GM21390 (cell line): Measurements from ENCODE around the gene AHRR.

ENCODE experiments used
- ATAC-seq: cut with Tn5 transposase; IDR thresholded peaks from one replicate; pipeline ENCODE4 v1.9.1; 2021; ENCODE audit not compliant: unreplicated experiment

The AHRR gene

DNA sequence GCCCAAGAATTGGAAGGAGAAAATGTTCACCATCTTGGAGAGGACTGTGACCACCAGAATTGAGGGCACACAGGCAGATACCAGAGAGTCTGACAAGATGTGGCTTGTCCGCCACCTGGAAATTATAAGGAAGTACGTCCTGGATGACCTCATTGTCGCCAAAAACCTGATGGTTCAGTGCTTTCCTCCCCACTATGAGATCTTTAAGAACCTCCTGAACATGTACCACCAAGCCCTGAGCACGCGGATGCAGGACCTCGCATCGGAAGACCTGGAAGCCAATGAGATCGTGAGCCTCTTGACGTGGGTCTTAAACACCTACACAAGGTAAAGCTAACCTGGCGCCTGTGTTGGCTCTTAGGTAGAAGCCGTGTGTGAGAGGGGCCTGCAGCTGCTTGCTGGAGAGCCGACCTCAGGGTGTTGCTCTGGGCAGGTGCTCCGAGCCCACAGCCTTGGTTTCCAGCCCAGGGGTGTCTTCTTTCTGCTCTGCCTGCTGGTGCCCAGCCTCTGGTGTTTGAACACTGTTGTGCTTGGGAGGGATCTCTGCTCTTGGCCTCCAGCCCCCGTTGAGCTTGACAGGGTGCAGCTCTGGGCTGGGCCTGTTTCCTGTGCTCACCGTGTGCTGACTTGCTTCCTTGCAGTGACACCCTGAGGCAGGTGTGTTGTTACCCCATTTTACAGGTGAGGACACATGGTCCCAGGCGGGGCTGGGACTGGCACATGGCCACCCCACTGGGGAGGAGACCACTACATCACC is 132.4 kb downstream of the AHRR start:
- ATAC-seq, result no peak

DNA sequence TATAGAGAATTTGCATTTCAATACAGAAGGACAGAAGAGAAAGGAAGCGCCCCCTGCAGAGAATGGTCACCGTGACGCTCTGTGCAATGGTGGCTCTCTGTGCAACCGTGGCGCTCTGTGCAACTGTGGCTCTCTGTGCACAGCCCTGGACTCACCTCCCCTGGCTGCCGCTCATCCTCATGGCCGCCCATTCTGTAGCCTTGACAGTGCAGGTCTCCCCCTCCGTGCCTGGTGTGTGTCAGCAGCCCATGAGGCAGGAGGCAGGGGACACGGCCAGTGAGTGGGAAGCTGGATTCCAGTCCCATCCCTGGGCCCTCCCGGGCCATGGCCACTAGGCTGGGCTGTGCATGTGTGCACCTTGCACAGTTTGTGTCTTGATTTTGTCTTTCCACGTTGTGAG is 133.4 kb downstream of the AHRR start:
- no peak for ATAC-seq

DNA sequence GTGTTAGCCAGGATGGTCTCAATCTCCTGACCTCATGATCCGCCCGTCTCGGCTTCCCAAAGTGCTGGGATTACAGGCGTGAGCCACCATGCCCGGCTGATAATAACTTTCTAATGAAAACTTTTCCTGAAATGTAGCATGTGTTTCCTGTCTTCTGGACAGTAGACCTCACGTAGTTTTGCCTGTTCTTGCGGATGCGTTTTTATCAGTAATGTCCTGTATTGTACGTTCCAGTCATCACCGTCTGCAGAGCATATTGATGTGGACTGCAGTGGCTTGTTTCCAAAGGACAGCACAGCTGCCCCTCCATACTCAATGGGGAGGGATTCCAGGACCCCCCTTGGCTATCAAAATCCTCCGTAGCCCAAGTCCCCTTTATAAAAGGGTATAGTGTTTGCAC is 134.3 kb downstream of the AHRR start:
- ATAC-seq, result no peak

DNA sequence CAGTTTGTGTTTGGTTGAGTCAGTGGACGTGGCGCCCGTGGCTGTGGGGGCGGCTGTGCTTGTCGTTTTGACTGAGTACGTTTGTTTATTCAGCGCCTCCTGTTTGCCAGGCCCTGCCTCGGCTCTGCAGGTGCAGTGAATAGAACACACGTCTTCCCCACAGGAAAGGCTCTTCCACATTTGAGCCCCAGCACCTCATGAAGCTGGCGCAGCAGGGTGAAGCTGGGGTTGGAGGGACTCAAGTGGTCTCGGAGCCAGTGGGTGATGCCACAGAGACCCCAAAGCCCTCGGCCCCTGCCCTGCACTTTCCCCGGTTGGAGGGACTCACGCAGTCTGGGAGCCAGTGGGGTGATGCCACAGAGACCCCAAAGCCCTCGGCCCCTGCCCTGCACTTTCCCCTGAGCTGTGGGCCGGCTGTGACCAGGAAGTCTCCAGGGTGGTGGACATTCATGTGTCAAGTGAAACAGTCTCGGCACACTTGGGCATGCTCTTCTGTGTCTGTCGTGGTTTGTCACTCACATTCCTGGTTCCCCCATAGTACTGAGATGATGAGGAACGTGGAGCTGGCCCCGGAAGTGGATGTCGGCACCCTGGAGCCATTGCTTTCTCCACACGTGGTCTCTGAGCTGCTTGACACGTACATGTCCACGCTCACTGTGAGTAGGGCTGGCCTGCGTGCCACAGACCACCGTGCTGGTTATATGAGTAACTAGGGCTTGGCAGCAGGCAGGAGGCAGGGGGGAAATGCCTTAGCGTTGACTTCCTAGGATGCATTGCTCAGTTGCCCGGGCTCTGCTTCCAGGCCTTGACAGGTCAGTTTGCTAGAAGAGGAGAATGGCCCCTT is 135.1 kb downstream of the AHRR start:
- ATAC-seq, result no peak

DNA sequence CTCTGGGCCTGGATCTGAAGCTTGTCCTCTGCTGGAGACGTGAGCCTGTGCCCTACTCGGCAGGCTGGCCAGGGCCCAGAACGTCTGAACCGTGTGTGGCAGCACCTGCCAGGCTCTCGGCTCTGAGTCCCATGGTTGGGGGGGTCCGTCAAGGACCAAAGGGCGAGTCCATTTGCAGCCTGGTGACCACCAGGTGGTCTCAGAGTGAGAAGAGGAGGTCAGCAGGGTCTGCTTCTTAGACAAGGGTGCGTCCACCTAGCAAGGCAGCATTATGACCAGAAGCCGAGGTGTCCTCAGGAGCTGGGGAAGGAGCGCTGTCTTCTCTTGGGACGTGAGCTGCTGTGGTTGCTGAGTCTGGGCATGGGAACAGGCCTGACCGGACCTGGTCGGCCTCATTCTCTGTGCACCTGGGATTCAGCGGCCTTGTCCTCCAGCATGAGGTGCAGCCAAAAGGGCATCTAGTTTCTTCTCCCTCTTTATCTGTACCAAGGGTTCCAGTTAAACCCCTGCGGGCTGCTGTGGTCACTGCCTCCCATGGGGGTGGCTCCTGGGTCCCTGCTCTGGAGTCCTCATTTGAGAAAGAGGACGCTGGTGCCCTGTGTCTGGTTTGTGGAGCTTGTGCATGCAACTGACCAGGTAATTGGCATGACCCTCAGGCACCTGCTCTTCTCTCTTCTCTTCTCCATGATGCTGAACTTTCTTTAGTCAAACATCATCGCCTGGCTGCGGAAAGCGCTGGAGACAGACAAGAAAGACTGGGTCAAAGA is 135.9 kb downstream of the AHRR start:
- ATAC-seq, result no peak

DNA sequence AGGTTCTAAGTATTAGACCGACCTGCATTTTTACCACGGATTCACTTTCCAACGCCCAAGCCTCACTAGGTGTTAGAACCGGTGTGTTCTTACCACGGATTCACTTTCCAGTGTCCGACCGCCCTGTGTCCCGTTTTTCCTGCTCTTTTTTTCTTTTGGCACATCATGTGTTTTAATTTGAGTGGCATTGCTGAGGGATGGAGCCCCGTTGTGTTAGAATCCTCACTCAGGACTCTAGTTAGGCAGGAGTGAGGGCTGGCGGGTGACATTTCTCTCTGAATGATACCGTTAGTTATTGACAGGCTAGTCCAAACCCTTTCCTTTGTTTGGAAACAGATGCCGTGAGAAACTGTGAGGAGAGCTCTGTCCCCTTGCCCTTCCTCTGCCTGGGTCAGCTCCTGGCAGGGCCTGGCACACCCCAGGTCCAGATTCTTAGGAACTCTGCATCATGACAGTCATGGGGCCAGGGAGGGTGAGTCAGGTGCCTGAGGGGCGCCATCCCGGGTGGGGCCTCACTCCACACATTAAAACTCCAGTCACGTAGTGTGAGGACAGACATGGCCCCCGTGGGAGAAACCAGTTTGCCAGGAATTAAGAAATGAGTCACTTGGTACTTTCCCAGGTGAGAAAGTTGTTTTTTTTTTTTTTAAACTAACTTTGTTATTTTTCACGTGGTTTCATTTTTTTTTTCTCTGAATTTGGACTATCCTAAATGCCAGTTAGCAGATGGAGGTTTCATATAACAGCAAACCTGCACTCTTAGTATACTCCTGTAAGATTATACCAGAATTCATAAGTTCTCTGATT is 137.2 kb downstream of the AHRR start:
- peak; percentile 61 for ATAC-seq

DNA sequence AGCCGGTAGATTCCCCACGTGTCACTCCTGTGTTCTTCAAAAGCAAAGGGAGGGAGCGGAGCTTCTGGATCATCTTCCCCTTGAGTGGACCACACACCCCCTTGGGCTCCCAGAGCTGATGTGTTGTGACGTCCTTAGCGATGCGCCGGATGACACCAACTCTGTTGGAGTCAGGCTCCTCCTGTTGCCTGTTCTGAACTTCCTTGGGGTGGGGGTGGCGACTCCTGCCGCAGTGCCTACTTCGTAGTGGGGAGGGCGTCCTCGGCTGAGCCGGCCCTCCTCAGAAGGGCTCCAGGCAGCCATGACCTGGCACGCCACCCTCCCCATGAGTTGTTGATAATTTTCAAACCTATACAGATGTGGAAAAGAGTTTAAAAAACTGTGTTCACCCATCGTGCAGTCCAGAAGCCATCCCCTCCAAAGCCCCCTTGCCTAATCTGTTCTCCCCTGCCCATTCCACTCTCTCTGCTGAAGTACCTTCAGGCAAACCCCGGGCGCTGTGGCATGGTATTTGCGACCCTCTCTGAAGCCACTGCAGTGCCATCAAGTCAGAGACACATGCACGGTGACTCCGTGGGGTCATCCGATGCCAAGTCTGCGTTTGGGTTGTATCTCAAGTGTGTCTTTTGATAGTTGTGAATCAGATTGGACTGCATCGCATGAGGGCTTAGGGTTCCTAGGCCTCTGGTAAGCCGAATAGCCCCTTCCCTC is 138.2 kb downstream of the AHRR start:
- ATAC-seq, result no peak

DNA sequence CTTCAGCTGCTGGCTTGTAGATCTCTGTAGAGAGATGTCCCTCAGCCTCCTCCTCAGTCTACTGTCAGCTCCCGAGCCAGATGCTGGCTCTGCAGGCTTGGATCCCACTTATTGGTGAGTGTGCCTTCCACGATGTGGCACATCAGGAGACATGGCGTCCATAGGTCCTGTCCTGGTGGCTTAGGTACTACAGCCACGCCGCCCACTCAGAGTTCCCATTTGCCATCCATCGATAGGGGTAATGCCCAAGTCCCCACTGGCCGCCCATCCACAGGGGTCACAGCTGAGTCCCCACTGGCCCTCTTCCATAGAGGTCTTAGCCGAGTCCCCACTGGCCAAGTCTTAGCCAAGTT is 138.7 kb downstream of the AHRR start:
- ATAC-seq, result no peak

DNA sequence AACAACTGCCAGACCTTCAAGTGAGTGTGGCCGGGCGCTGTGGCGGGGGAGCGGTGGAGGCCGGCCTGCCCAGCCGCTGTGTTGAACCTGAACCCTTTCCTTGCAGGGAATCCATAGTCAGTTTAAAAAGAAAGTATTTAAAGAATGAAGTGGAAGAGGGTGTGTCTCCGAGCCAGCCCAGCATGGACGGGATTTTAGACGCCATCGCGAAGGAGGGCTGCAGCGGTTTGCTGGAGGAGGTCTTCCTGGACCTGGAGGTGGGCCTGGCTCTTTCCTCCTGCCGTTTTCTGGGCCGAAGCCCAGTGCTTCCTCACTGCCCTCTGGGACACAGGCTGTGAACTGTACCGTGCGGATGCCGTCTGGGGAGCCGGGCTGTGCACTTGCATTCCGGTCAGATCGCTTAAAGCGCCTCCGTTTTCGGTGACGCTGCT is 140.6 kb downstream of the AHRR start:
- no peak for ATAC-seq

DNA sequence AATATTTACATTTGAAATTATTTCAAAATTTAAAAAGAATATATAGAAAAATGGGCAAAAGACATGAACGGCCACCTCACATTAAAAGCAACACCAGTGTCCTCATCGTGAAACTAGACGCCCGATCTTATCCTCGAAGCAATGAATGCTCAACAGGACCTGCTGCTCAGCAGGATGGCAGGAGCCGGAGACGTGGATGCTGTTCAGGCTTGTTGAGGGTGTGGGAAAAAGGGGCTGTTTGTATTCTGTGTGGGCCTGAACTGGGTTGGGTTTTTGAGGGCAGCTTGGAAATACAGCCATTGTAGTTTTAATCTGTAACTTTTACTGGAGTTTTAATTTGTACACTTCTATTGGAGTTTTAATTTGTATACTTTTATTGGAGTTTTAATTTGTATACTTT is 141.8 kb downstream of the AHRR start:
- no peak for ATAC-seq

DNA sequence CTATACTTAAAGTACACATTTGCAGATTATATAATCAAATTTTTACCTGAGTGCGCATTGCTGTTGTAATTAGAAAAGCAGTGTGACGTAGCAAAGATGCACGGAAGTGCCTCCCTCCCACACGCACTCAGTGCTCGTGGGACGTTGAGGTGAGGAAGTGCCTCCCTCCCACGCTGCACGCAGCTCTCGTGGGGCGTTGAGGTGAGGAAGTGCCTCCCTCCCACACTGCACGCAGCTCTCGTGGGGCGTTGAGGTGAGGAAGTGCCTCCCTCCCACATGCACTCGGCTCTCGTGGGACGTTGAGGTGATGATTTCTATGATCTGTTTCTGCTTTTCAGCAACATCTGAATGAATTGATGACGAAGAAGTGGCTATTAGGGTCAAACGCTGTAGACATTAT is 142.4 kb downstream of the AHRR start:
- ATAC-seq, result no peak

DNA sequence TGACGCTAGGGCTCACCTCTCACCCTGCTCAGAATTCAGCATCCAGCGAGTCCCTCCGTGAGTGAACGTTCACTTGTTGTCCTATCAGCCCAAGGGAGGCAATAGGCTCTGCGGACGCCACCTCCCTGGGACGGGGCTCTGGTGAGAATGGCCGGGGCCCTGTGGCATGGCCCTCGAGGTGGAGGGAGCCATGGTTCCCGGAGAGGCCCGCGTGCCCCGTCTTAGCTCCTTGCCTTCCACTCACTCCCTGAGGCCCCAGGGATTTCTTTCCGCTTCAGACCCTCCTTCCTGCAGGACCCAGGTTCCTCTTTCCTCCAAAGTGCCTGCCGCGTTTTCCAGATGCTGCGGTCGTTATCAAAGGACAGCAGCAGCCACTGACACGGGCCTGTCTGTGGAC is 142.9 kb downstream of the AHRR start:
- ATAC-seq, result no peak

DNA sequence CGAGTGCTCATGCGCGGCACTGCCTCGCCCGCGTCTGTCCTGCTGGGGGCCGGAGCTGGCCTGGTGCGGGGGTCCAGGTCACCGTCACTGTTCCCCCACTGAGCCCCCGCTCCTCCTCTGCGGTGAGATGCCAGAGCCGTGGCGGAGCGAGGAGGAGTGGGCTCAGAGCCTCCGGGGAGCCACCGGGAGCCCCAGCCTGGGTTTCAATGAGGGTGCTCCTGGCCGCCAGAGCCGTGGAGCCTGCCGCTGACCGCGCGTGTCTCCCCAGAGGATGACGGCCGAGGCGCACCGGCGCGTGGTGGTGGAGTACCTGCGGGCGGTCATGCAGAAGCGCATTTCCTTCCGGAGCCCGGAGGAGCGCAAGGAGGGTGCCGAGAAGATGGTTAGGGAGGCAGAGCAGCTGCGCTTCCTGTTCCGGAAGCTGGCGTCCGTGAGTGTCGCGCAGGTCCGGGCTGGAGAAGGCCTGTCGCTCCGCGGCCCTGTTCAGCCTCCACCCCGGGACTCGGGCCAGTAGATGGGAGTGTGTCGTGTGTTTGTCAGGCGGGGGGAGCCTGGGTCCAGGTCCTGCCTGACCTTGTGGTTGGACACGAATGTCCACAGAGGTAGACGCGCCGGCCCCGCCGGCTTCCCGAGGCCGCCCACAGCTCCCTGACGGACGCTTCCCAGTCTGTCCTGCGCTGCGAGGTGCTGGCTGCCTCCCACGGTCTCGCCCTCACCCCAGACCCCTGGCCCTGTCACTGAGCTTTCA is 143.5 kb downstream of the AHRR start:
- ATAC-seq, result no peak

DNA sequence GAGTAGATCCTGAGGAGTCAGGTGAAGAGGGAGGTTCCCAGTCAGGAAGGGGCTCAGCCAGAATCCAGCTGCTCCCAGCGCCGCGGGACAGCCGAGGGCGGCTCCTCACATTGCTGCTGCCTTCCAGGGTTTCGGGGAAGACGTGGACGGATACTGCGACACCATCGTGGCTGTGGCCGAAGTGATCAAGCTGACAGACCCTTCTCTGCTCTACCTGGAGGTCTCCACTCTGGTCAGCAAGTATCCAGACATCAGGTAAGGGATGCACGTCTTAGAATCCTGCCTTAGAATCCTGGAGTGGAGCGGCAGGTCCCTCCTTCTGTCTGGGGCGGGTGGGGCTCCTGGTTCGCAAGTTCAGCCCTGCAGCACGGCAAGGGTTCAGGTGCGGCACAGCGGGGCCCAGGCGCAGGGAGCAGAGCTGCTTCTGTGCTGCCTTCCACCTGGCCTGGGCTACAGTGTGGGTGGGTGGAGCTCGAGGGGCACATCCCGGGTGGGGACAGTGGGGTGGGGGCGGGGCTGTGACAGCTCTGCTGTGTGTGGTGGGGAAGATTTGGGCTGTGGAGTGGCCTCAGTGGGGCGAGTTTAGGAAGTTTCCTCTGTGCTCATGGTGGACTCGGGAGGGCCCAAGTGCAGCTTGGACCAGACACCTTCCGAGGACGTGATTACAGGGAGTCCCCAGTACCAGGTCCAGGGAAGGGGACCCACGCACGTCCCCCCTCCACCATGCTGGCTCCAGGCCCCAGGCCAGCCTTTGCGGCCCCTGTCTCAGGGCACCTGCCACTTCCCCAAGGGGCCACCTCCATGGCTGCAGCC is 144.3 kb downstream of the AHRR start:
- no peak for ATAC-seq

DNA sequence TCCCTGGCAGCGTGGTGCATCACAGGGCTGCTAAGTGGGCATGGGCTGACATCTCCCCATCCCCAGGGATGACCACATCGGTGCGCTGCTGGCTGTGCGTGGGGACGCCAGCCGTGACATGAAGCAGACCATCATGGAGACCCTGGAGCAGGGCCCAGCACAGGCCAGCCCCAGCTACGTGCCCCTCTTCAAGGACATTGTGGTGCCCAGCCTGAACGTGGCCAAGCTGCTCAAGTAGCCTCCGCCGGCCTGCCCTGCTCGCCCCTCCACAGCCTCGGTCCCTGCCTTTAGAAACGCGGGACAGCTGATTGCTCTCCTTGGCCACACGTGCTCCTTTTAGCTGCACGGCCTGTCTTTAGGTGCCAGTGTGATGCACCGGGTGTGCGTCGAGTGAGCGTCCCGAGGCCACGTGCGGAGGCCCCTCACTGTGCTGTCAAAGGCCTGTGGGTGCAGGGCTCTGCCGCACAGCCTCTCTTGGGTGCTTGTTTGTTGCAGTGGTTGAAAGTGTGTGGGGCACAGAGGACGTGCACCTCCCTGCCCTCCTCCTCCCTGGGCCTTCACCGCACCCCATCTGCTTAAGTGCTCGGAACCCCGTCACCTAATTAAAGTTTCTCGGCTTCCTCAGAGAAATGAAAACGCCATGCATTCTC is 145.3 kb downstream of the AHRR start:
- no peak for ATAC-seq

DNA sequence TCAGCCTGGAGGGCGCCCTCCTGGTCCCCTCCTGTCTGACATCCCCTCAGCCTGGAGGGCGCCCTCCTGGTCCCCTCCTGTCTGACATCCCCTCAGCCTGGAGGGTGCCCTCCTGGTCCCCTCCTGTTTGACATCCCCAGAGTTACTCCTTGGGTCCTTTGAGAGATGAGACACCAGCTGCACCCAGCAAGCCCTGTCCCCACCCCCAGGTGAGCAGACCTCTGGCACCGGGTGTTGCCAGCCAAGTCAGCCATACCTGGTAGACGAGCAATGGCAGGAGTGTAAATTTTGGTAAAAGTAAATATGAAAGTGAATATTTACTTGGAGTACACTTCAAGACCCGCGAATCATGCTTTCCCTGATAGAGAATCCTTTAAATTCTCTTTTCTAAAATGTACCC is 146.9 kb downstream of the AHRR start:
- no peak for ATAC-seq

DNA sequence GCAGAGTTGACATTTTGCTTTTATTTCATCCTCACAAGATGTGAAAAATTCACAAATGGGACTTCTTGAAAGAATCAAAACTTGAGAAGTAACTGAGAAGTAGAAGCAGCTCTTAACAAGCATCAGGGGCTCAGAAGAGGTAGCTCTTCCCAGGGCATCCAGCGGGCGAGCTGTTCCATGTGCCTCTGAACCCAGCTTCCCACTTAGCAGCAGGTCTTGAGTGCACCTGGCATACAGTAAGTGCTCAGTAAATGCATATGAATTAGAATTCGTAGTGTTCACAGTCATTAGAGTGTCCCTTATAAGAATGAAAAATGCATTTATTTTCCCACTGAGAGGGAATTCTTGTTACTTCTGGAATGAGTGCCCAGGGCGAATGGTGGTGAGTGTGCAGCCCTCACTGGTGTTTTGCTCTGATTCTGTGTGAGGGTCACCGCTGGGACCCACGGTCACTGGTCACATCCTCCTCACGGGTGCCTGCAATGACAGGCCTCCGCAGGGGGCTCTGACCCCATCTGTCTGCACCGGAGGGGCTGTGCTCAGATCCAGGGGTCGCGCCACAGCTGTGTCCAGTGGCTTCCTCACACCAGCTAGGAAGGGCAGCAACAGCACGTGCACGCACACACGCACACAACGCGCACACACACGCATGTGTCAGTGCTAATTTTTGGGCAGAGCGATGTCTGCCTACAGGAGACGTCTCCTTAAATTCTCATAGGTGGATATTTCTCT is 148.4 kb downstream of the AHRR start:
- ATAC-seq, result no peak
